ENCODE data around the gene PLXNA2. TPM values are rescaled to one million over a fixed set of nuclear protein-coding genes. Genes with fewer than 3 reads are reported as not detected.

Gene PLXNA2
- total RNA-seq, 1 experiment from 2014 or later = 0.89 TPM

- BruUV-seq (replicated peaks) = no TSS peak
- Histone ChIP-seq H3K4me3 (replicated peaks in 1 of 2; ENCODE audit: low read depth in 1 of 2, low read length in 2 of 2) (no peak overlapping the region), H3K4me2 (ENCODE audit: low read length) (no peak overlapping the region), H3K4me1 (ENCODE audit: control insufficient read depth in 1 of 2, insufficient read depth in 2 of 2, low read length in 2 of 2) (peaks cover 0 to 4% of the 10 kb centered on the region in 2 experiments; a peak in 2 of 4 replicates), H3K27me3 (ENCODE audit: insufficient read depth, low read length) (0 out of 2 replicates have a peak, but pooled peaks cover 6% of the 10 kb centered on the region), H3K27ac (ENCODE audit: low read depth, low read length) (no peak overlapping the region), H3K79me2 (ENCODE audit: insufficient read depth, low read length) (no peaks in the 10 kb centered on the region), H3K9ac (ENCODE audit: low read length) (no peak overlapping the region), H2AFZ (ENCODE audit: low read depth, low read length, poor library complexity, severe bottlenecking) (no peak overlapping the region), H3K9me2 (ENCODE audit: insufficient read depth) (no peaks in the 10 kb centered on the region), H3K36me3 (ENCODE audit: control insufficient read depth in 1 of 2, insufficient read depth in 2 of 2, low read length in 2 of 2) (no peaks in the 10 kb centered on the region), H3K9me3 (ENCODE audit: control insufficient read depth in 1 of 2, insufficient read depth in 1 of 2, low read depth in 1 of 2, low read length in 2 of 2) (no peaks in the 10 kb centered on the region), H4K20me1 (ENCODE audit: insufficient read depth) (no peaks in the 10 kb centered on the region)
- intact Hi-C loops (cut with micrococcal nuclease) = no loop called here
- ChIA-PET POLR2A (no interaction called here), RAD21 (ENCODE audit: low non-redundant PET in 1 of 2, low total read pairs in 2 of 2, uncharacterized antibody in 2 of 2, unreplicated experiment in 2 of 2) (no interaction called here), CTCF (no interaction called here)
- DNase-seq (ENCODE audit: low read depth, low spot score) (no peak), ATAC-seq (no peak)
- TF ChIP-seq CEBPB (IDR thresholded peaks at IDR 0.05; ENCODE audit: low read depth) (no peak), ATF3 (IDR thresholded peaks at IDR 0.05) (no peak), ZNF274 (IDR thresholded peaks at IDR 0.05; ENCODE audit: low read depth, low read length) (no peak), CBX3 (IDR thresholded peaks at IDR 0.05; ENCODE audit: low read depth) (no peak), POLR2A (IDR thresholded peaks at IDR 0.05; ENCODE audit: borderline replicate concordance, extremely low read depth, insufficient read depth, insufficient read length) (no peak), EZH2 (IDR thresholded peaks at IDR 0.05) (no peak), SIN3A (IDR thresholded peaks at IDR 0.05; ENCODE audit: low read depth) (no peak), FOSL1 (IDR thresholded peaks at IDR 0.05; ENCODE audit: low read depth) (no peak), YY1 (IDR thresholded peaks at IDR 0.05; ENCODE audit: extremely low read depth, insufficient replicate concordance, low read depth, low read length) (no peak), SP1 (IDR thresholded peaks at IDR 0.05; ENCODE audit: low read depth) (no peak), EGR1 (IDR thresholded peaks at IDR 0.05; ENCODE audit: low read depth) (no peak), RAD21 (IDR thresholded peaks at IDR 0.05; ENCODE audit: low read depth) (no peak)
- TF ChIP-seq, protein P1, sequence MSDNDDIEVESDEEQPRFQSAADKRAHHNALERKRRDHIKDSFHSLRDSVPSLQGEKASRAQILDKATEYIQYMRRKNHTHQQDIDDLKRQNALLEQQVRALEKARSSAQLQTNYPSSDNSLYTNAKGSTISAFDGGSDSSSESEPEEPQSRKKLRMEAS (IDR thresholded peaks at IDR 0.05) = no peak
- TF ChIP-seq, protein P2, sequence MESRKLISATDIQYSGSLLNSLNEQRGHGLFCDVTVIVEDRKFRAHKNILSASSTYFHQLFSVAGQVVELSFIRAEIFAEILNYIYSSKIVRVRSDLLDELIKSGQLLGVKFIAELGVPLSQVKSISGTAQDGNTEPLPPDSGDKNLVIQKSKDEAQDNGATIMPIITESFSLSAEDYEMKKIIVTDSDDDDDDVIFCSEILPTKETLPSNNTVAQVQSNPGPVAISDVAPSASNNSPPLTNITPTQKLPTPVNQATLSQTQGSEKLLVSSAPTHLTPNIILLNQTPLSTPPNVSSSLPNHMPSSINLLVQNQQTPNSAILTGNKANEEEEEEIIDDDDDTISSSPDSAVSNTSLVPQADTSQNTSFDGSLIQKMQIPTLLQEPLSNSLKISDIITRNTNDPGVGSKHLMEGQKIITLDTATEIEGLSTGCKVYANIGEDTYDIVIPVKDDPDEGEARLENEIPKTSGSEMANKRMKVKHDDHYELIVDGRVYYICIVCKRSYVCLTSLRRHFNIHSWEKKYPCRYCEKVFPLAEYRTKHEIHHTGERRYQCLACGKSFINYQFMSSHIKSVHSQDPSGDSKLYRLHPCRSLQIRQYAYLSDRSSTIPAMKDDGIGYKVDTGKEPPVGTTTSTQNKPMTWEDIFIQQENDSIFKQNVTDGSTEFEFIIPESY (IDR thresholded peaks at IDR 0.05; ENCODE audit: extremely low read depth, insufficient replicate concordance, low read length) = no peak
Measured at GRCh38 chr1:208189716-208190115, 54.5 kb downstream of the PLXNA2 start.

Data from HCT116 (cell line).